Activated CD4-positive, alpha-beta T cell treated with anti-CD3 and anti-CD28 coated beads for 36 hours (primary cell): ENCODE data around the gene BICDL2. TPM values are rescaled to one million over a fixed set of nuclear protein-coding genes. Genes with fewer than 3 reads are reported as not detected.
"Not testable (repeated sequence)": the region's sequence is repeated elsewhere in the genome, so short reads cannot be mapped to it uniquely, and the experiment has no call there.

Source experiments
- ATAC-seq: fragments of 200-7000 bp; cut with Tn5 transposase; one replicate; pipeline ENCODE4 v1.10.0; 2021; ENCODE audit warnings: mild to moderate bottlenecking, moderate library complexity
- CTCF ChIA-PET: fragments of 350-600 bp; sonication (Branson Sonifier 250); formaldehyde crosslinking; loops from one replicate; lab custom pipeline; 2021; ENCODE audit warnings: antibody characterized with exemption; lab: Charles Lee
- POLR2A ChIA-PET: fragments of 350-600 bp; sonication (Branson Sonifier 250); formaldehyde crosslinking; loops from one replicate; lab custom pipeline; 2021; ENCODE audit warnings: antibody characterized with exemption, inconsistent platforms; lab: Charles Lee
- DNase-seq: peaks from one replicate; pipeline ENCODE4 v3.0.0-alpha.2; 2020
- H3K27ac Mint-ChIP-seq: one replicate; pipeline ENCODE4 v1.8.0; 2021; ENCODE audit warnings: mixed read lengths
- H3K27me3 Mint-ChIP-seq: one replicate; pipeline ENCODE4 v1.8.0; 2021; ENCODE audit warnings: mixed read lengths
- H3K36me3 Mint-ChIP-seq: one replicate; pipeline ENCODE4 v1.8.0; 2021; ENCODE audit warnings: low read depth, mixed read lengths
- H3K4me1 Mint-ChIP-seq: one replicate; pipeline ENCODE4 v1.8.0; 2021; ENCODE audit warnings: mixed read lengths
- H3K4me3 Mint-ChIP-seq: one replicate; pipeline ENCODE4 v1.8.0; 2021; ENCODE audit warnings: mild to moderate bottlenecking, moderate library complexity, mixed read lengths
- H3K9me3 Mint-ChIP-seq: one replicate; pipeline ENCODE4 v1.8.0; 2021; ENCODE audit warnings: low read depth, mixed read lengths
- intact Hi-C, 2 experiments: fragments of 100-400 bp; cut with DNase I in 1 of 2; cut with micrococcal nuclease in 1 of 2; formaldehyde crosslinking; loops; one replicate each; pipeline versions ENCODE4 v1.14.2 to v1.15.1; 2022 to 2024; cut with DNase I, micrococcal nuclease
- total RNA-seq, 2 experiments: library from RNA; stranded (reverse); gene quantifications; one replicate each; pipeline ENCODE4 v1.2.3, GENCODE V29; 2021

Gene BICDL2
- total RNA-seq, 2 experiments from 2014 or later = 0.58 to 1.2 TPM

- peak; percentile 62 for ATAC-seq
- peaks cover 3% of the 10 kb centered on the region for H3K9me3 Mint-ChIP-seq
- H3K27ac Mint-ChIP-seq = peak overlapping the region; percentile 99
- intact Hi-C loops = loop anchor here in 1 of 2 experiments (1.0 kb wide), 1 partner anchor 75 kb away; no protein-coding TSS in a partner anchor
- peak overlapping the region; percentile 78 for H3K4me3 Mint-ChIP-seq
- H3K27me3 Mint-ChIP-seq = no peaks in the 10 kb centered on the region
- H3K4me1 Mint-ChIP-seq = peaks cover 90% of the 10 kb centered on the region
- H3K36me3 Mint-ChIP-seq = peaks cover 27% of the 10 kb centered on the region
- peak; percentile 91 for DNase-seq
- POLR2A ChIA-PET = interaction anchor here (0.6 to 4.4 kb wide), 3 partner anchors 10 to 60 kb away, joined by 3 to 48 read pairs (median 6); partner anchors contain the start of genes IL32 and ZNF213
- CTCF ChIA-PET = interaction anchor here (0.7 to 5.0 kb wide), 9 partner anchors 9 to 92 kb away, joined by 3 to 24 read pairs (median 3); partner anchors contain the start of gene ZSCAN10
These were observed 38.2 kb upstream of the BICDL2 start for GRCh38 chr16:3074860-3075522.

GRCh38 chr16:3073448-3073847, 36.7 kb upstream of the BICDL2 start:
- H3K9me3 Mint-ChIP-seq = no peaks in the 10 kb centered on the region
- H3K4me3 Mint-ChIP-seq = peak overlapping the region; percentile 78
- ChIA-PET CTCF (no interaction called here), POLR2A (no interaction called here)
- DNase-seq = no peak
- ATAC-seq = no peak
- intact Hi-C loops = no loop called here
- peak overlapping the region; percentile 99 for H3K27ac Mint-ChIP-seq
- H3K27me3 Mint-ChIP-seq = no peaks in the 10 kb centered on the region
- peaks cover 90% of the 10 kb centered on the region for H3K4me1 Mint-ChIP-seq
- peaks cover 31% of the 10 kb centered on the region for H3K36me3 Mint-ChIP-seq

GRCh38 chr16:3072576-3073263, 36.0 kb upstream of the BICDL2 start:
- Mint-ChIP-seq H3K4me3 (peak overlapping the region; percentile 78), H3K4me1 (peaks cover 87% of the 10 kb centered on the region), H3K36me3 (peaks cover 35% of the 10 kb centered on the region), H3K27ac (peak overlapping the region; percentile 99)
- ATAC-seq (peak; percentile 39), DNase-seq (peak; percentile 83)
- POLR2A ChIA-PET, intact Hi-C loops, H3K9me3 Mint-ChIP-seq, H3K27me3 Mint-ChIP-seq, CTCF ChIA-PET: not testable (repeated sequence)

- CTCF ChIA-PET, H3K9me3 Mint-ChIP-seq, ATAC-seq: not testable (repeated sequence)
These were observed 35.4 kb upstream of the BICDL2 start for GRCh38 chr16:3072148-3072547.

GRCh38 chr16:3071655-3072054, 34.9 kb upstream of the BICDL2 start:
- ATAC-seq (no peak), DNase-seq (no peak)
- CTCF ChIA-PET = interaction anchor here (1.4 to 1.6 kb wide), 2 partner anchors 13 to 58 kb away, joined by 4 to 5 read pairs; no protein-coding TSS in a partner anchor
- Mint-ChIP-seq H3K4me1 (peaks cover 77% of the 10 kb centered on the region), H3K27me3 (no peaks in the 10 kb centered on the region), H3K36me3 (peaks cover 42% of the 10 kb centered on the region), H3K4me3 (peak overlapping the region; percentile 33), H3K9me3 (no peaks in the 10 kb centered on the region), H3K27ac (peak overlapping the region; percentile 97)
- POLR2A ChIA-PET = interaction anchor here (1.4 to 1.6 kb wide), 2 partner anchors 24 to 49 kb away, joined by 3 to 5 read pairs; no protein-coding TSS in a partner anchor
- intact Hi-C loops = no loop called here

More at GRCh38 chr16:3072148-3072547, 35.4 kb upstream of the BICDL2 start:
- H3K27me3 Mint-ChIP-seq, intact Hi-C loops, POLR2A ChIA-PET: not testable (repeated sequence)
- H3K4me1 Mint-ChIP-seq = peaks cover 81% of the 10 kb centered on the region
- H3K27ac Mint-ChIP-seq = peak overlapping the region; percentile 97
- DNase-seq = peak; percentile 45
- H3K36me3 Mint-ChIP-seq = peaks cover 39% of the 10 kb centered on the region
- H3K4me3 Mint-ChIP-seq = peak overlapping the region; percentile 33

- H3K4me3 Mint-ChIP-seq = peak overlapping the region; percentile 64
- ChIA-PET POLR2A (interaction anchor here (1.4 to 1.6 kb wide), 3 partner anchors 10 to 48 kb away, joined by 3 to 5 read pairs (median 5); no protein-coding TSS in a partner anchor), CTCF (interaction anchor here (0.7 to 1.6 kb wide), 4 partner anchors 12 to 59 kb away, joined by 3 to 5 read pairs (median 4); no protein-coding TSS in a partner anchor)
- DNase-seq (peak; percentile 74), ATAC-seq (peak; percentile 5)
- H3K36me3 Mint-ChIP-seq = peaks cover 50% of the 10 kb centered on the region
- H3K27ac Mint-ChIP-seq = peak overlapping the region; percentile 97
- intact Hi-C loops = no loop called here
- H3K27me3 Mint-ChIP-seq = no peaks in the 10 kb centered on the region
- peaks cover 68% of the 10 kb centered on the region for H3K4me1 Mint-ChIP-seq
- H3K9me3 Mint-ChIP-seq = no peaks in the 10 kb centered on the region
These were observed 33.9 kb upstream of the BICDL2 start for GRCh38 chr16:3070608-3071111.

GRCh38 chr16:3069146-3069545, 32.4 kb upstream of the BICDL2 start:
- Mint-ChIP-seq H3K27ac (peak overlapping the region; percentile 97), H3K4me1 (peaks cover 69% of the 10 kb centered on the region), H3K36me3 (peaks cover 49% of the 10 kb centered on the region), H3K4me3 (peak overlapping the region; percentile 64)
- H3K9me3 Mint-ChIP-seq, ATAC-seq, DNase-seq, H3K27me3 Mint-ChIP-seq: not testable (repeated sequence)
- intact Hi-C loops = loop anchor here in 1 of 2 experiments (5.0 kb wide), 1 partner anchor 433 kb away; the partner anchor contains the start of gene CLUAP1
- CTCF ChIA-PET = interaction anchor here (0.9 kb wide), 1 partner anchor 60 kb away, joined by 3 read pairs; no protein-coding TSS in a partner anchor
- POLR2A ChIA-PET = interaction anchor here (0.7 kb wide), 1 partner anchor 60 kb away, joined by 4 read pairs; no protein-coding TSS in a partner anchor

GRCh38 chr16:3068487-3068886, 31.7 kb upstream of the BICDL2 start:
- H3K27me3 Mint-ChIP-seq = no peaks in the 10 kb centered on the region
- no peaks in the 10 kb centered on the region for H3K9me3 Mint-ChIP-seq
- ChIA-PET POLR2A (no interaction called here), CTCF (interaction anchor here (6.7 kb wide), 1 partner anchor 60 kb away, joined by 65 read pairs; no protein-coding TSS in a partner anchor)
- no peak for ATAC-seq
- H3K4me1 Mint-ChIP-seq = peaks cover 68% of the 10 kb centered on the region
- DNase-seq = peak; percentile 42
- intact Hi-C loops = loop anchor here in 1 of 2 experiments (5.0 kb wide), 1 partner anchor 434 kb away; the partner anchor contains the start of gene CLUAP1
- peak overlapping the region; percentile 100 for H3K4me3 Mint-ChIP-seq
- H3K36me3 Mint-ChIP-seq = peaks cover 49% of the 10 kb centered on the region
- H3K27ac Mint-ChIP-seq = peak overlapping the region; percentile 98

- ATAC-seq (no peak), DNase-seq (no peak)
- intact Hi-C loops = loop anchor here in 1 of 2 experiments (5.0 kb wide), 1 partner anchor 436 kb away; the partner anchor contains the start of gene CLUAP1
- Mint-ChIP-seq H3K4me3 (peak overlapping the region; percentile 100), H3K36me3 (peaks cover 48% of the 10 kb centered on the region), H3K4me1 (peaks cover 69% of the 10 kb centered on the region), H3K27ac (peak overlapping the region; percentile 100), H3K9me3 (no peaks in the 10 kb centered on the region), H3K27me3 (no peaks in the 10 kb centered on the region)
- POLR2A ChIA-PET = interaction anchor here (0.5 to 4.7 kb wide), 4 partner anchors 10 to 1096 kb away, joined by 3 to 48 read pairs (median 4); partner anchors contain the start of gene ZNF213
- CTCF ChIA-PET = interaction anchor here (0.9 to 6.7 kb wide), 3 partner anchors 34 to 62 kb away, joined by 3 to 65 read pairs (median 3); no protein-coding TSS in a partner anchor
These were observed 29.6 kb upstream of the BICDL2 start for GRCh38 chr16:3066440-3066748.

- Mint-ChIP-seq H3K4me1 (peaks cover 64% of the 10 kb centered on the region), H3K4me3 (peak overlapping the region; percentile 100), H3K27ac (peak overlapping the region; percentile 100), H3K27me3 (no peaks in the 10 kb centered on the region), H3K36me3 (peaks cover 48% of the 10 kb centered on the region), H3K9me3 (no peaks in the 10 kb centered on the region)
- CTCF ChIA-PET = interaction anchor here (0.8 to 6.7 kb wide), 9 partner anchors 10 to 85 kb away, joined by 3 to 65 read pairs (median 4); no protein-coding TSS in a partner anchor
- POLR2A ChIA-PET = interaction anchor here (0.5 to 4.7 kb wide), 9 partner anchors 10 to 1095 kb away, joined by 3 to 48 read pairs (median 4); partner anchors contain the start of gene ZNF213
- intact Hi-C loops = loop anchor here (1.0 to 5.0 kb wide), 3 partner anchors 11 to 436 kb away; partner anchors contain the start of gene CLUAP1 (in 1 of the 2)
- DNase-seq (no peak), ATAC-seq (peak; percentile 4)
These were observed 29.1 kb upstream of the BICDL2 start for GRCh38 chr16:3065742-3066439.
